Body of pancreas (tissue), 4 donors: ENCODE measurements around the gene FARS2. TPM values are rescaled to one million over a fixed set of nuclear protein-coding genes. Genes with fewer than 3 reads are reported as not detected.

Experiments
- ATAC-seq: fragments of 150-250 bp; one replicate; pipeline ENCODE4 v1.9.1; 2016
- DNase-seq, 4 donors: peaks; one replicate each; pipeline ENCODE4 v3.0.0-alpha.2; 2019
- H3K27ac ChIP-seq, 4 donors: fragments of 200-600 bp; sonication (generic); 1 replicate in 3 of 4; 2 replicates in 1 of 4; pipeline versions ENCODE4 v1.5.1 to v1.6.1; 2016 to 2019; ENCODE audit warnings: mild to moderate bottlenecking in 1 of 4, mixed read lengths in 1 of 4, moderate library complexity in 1 of 4
- H3K27me3 ChIP-seq, 2 donors: fragments of 200-600 bp; sonication (generic); one replicate each; pipeline ENCODE4 v1.6.0; 2016; ENCODE audit warnings: mild to moderate bottlenecking in 1 of 2
- H3K36me3 ChIP-seq, 2 donors: fragments of 200-600 bp; sonication (generic); replicated peaks in 1 of 2; 2 replicates each; pipeline ENCODE4 v1.5.1; 2016; ENCODE audit warnings: low read depth in 2 of 2; ENCODE audit not compliant: insufficient read depth in 1 of 2
- H3K4me1 ChIP-seq: fragments of 200-600 bp; sonication (generic); one replicate; pipeline ENCODE4 v1.6.0; 2016
- H3K4me3 ChIP-seq, 2 donors: fragments of 200-600 bp; sonication (generic); 1 replicate in 1 of 2; 2 replicates in 1 of 2; pipeline ENCODE4 v1.5.1; 2016 to 2019
- H3K9me3 ChIP-seq, 3 donors: fragments of 200-600 bp; sonication (generic); 1 replicate in 2 of 3; 2 replicates in 1 of 3; pipeline ENCODE4 v1.5.1; 2016
- CTCF ChIP-seq, 7 experiments: fragments of 450-650 bp in 4 of 7; fragments of 200-600 bp in 3 of 7; sonication (generic) in 3 of 7; IDR thresholded peaks; one replicate each; pipeline ENCODE4 v1.5.1; 2016 to 2019; ENCODE audit warnings: antibody characterized with exemption in 7 of 7
- POLR2A ChIP-seq, 3 donors: fragments of 450-650 bp; IDR thresholded peaks; one replicate each; pipeline ENCODE4 v1.6.1; 2016; ENCODE audit warnings: antibody characterized with exemption in 3 of 3, mild to moderate bottlenecking in 2 of 3
- WGBS, 2 donors: methylation state at CpG; one replicate each; pipeline ENCODE4 v1.1.5; 2017; 5-methylcytosine and 5-hydroxymethylcytosine counted together
- intact Hi-C: fragments of 100-400 bp; cut with DNase I; formaldehyde crosslinking; loops from one replicate; pipeline ENCODE4 v1.15.1; 2023
- total RNA-seq, 2 donors: library from RNA; depleted of rRNA; stranded (reverse); fragments of >200 nt; gene quantifications; one replicate each; pipeline ENCODE4 v1.1.0, GENCODE V29; 2016

FARS2 gene
- total RNA-seq, 2 donors from 2014 or later, result 6.5 to 9.6 TPM

- DNase-seq, result no peak
- TF ChIP-seq CTCF (IDR thresholded peaks at IDR 0.05), result no peak
- TF ChIP-seq POLR2A (IDR thresholded peaks at IDR 0.05), result no peak
- no peak overlapping the region for H3K4me3 ChIP-seq
- intact Hi-C loops, result no loop called here
- ATAC-seq, result no peak
- 95 to 96% methylated on average over 7 of the region's 7 CpGs for WGBS, 2 donors
- H3K4me1 ChIP-seq, result no peaks in the 10 kb centered on the region
- H3K9me3 ChIP-seq, result no peaks in the 10 kb centered on the region
- H3K27me3 ChIP-seq, result no peaks in the 10 kb centered on the region
- no peak overlapping the region for H3K27ac ChIP-seq
- no peaks in the 10 kb centered on the region for H3K36me3 ChIP-seq
Observed at GRCh38 chr6:5318617-5319272, 57.4 kb downstream of the FARS2 start.

DNA sequence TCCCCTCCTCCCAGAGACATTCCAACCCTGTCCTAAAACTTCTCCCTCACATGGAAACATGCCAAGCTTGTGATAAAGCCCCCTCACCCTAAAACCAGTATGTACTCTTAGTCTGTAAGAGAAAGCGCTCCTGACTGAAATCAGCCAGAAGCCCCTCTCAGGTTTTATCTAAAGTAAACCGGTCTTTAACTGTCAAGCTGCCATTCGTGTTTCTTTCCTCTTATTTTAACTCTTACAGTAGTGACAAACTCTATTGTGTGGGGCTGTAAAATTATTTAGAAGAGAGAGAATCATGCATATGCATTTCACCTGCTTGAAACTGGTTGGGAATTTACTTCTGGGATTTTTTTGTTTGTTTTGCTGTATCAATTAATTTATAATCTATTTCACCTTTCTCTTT is 62.7 kb downstream of the FARS2 start:
- 84 to 87% methylated on average over 3 of the region's 3 CpGs for WGBS, 2 donors
- Histone ChIP-seq H3K9me3 (no peaks in the 10 kb centered on the region), H3K27me3 (no peaks in the 10 kb centered on the region), H3K4me1 (no peaks in the 10 kb centered on the region), H3K27ac (no peak overlapping the region), H3K4me3 (no peak overlapping the region), H3K36me3 (no peaks in the 10 kb centered on the region)
- ATAC-seq (no peak), DNase-seq (no peak)
- TF ChIP-seq CTCF (IDR thresholded peaks at IDR 0.05) (no peak), POLR2A (IDR thresholded peaks at IDR 0.05) (no peak)
- intact Hi-C loops, result no loop called here

GRCh38 chr6:5325173-5325572 is 63.9 kb downstream of the FARS2 start:
- TF ChIP-seq CTCF (IDR thresholded peaks at IDR 0.05) (no peak), POLR2A (IDR thresholded peaks at IDR 0.05) (no peak)
- H3K4me1 ChIP-seq, result no peaks in the 10 kb centered on the region
- no peak overlapping the region for H3K4me3 ChIP-seq
- no peaks in the 10 kb centered on the region for H3K27me3 ChIP-seq
- intact Hi-C loops, result no loop called here
- H3K9me3 ChIP-seq, result no peaks in the 10 kb centered on the region
- DNase-seq (no peak), ATAC-seq (no peak)
- H3K36me3 ChIP-seq, result no peaks in the 10 kb centered on the region
- no peak overlapping the region for H3K27ac ChIP-seq
- 91 to 95% methylated on average over 3 of the region's 3 CpGs for WGBS, 2 donors

DNA sequence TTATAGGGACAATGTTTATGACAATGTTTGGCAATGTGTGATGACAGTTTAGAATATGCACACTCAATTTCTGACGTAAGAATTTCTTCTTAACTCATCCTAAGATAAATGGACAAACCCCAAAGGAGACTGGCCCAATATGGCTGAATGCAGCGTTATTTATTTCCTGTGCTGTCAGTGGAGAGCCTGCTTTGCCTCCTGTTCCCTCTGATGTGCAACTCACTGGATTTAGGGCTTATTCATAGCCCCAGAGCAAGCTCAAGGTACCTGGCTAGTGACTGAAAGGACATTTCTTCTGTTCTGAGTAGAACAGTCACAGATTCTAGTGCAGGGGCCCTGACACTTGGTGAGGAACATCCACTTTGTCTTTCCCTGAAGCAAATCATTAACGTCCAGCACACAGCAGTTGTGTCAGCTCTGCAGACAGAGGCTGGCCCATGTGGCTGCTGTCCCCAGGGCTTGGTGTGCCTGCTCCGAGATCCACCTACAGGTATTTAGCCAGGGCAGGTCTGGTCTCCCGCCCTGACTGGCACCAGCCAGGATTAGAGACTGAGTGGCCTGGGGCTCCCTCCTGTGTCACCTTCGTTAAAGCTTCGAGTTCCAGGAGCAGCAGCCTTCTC is 64.8 kb downstream of the FARS2 start:
- Histone ChIP-seq H3K4me3 (no peak overlapping the region), H3K27me3 (no peaks in the 10 kb centered on the region), H3K4me1 (no peaks in the 10 kb centered on the region), H3K27ac (no peak overlapping the region), H3K36me3 (no peaks in the 10 kb centered on the region), H3K9me3 (no peaks in the 10 kb centered on the region)
- intact Hi-C loops, result no loop called here
- WGBS, 2 donors, result 81 to 94% methylated on average over 5 to 7 of the region's 7 CpGs
- TF ChIP-seq POLR2A (IDR thresholded peaks at IDR 0.05), result no peak
- no peak for TF ChIP-seq CTCF (IDR thresholded peaks at IDR 0.05)
- DNase-seq (no peak), ATAC-seq (no peak)

- Histone ChIP-seq H3K4me3 (no peak overlapping the region), H3K27ac (no peak overlapping the region), H3K36me3 (no peaks in the 10 kb centered on the region), H3K4me1 (no peaks in the 10 kb centered on the region), H3K27me3 (no peaks in the 10 kb centered on the region), H3K9me3 (no peaks in the 10 kb centered on the region)
- ATAC-seq (no peak), DNase-seq (no peak)
- TF ChIP-seq POLR2A (IDR thresholded peaks at IDR 0.05) (no peak), CTCF (IDR thresholded peaks at IDR 0.05) (no peak)
- 63 to 70% methylated on average over 6 of the region's 6 CpGs for WGBS, 2 donors
- intact Hi-C loops, result no loop called here
Observed at GRCh38 chr6:5328800-5329199, 67.5 kb downstream of the FARS2 start.
